Activated CD4-positive, alpha-beta T cell treated with anti-CD3 and anti-CD28 coated beads, Interleukin-2, amount 10 ng/mL, durations not matched to agents 7 days and 5 days (primary cell): ENCODE measurements around the gene HES4. TPM values are rescaled to one million over a fixed set of nuclear protein-coding genes. Genes with fewer than 3 reads are reported as not detected.
"Not testable (repeated sequence)": the region's sequence is repeated elsewhere in the genome, so short reads cannot be mapped to it uniquely, and the experiment has no call there.

Experiments used
- CTCF ChIA-PET: fragments of 350-600 bp; sonication (Branson Sonifier 250); formaldehyde crosslinking; loops from one replicate; lab custom pipeline; 2021; ENCODE audit warnings: antibody characterized with exemption; lab: Charles Lee
- POLR2A ChIA-PET: fragments of 350-600 bp; sonication (Branson Sonifier 250); formaldehyde crosslinking; loops from one replicate; lab custom pipeline; 2021; ENCODE audit warnings: antibody characterized with exemption; lab: Charles Lee
- DNase-seq: peaks from one replicate; pipeline ENCODE4 v3.0.0-alpha.2; 2020
- H3K27ac Mint-ChIP-seq: one replicate; pipeline ENCODE4 v1.8.0; 2021; ENCODE audit warnings: mild to moderate bottlenecking, moderate library complexity, mixed read lengths
- H3K27me3 Mint-ChIP-seq: one replicate; pipeline ENCODE4 v1.8.0; 2021; ENCODE audit warnings: mixed read lengths
- H3K36me3 Mint-ChIP-seq: one replicate; pipeline ENCODE4 v1.8.0; 2021; ENCODE audit warnings: low read depth, mixed read lengths
- H3K4me1 Mint-ChIP-seq: one replicate; pipeline ENCODE4 v1.8.0; 2021; ENCODE audit warnings: mixed read lengths
- H3K4me3 Mint-ChIP-seq: one replicate; pipeline ENCODE4 v1.8.0; 2021; ENCODE audit warnings: mild to moderate bottlenecking, moderate library complexity, mixed read lengths
- H3K9me3 Mint-ChIP-seq: one replicate; pipeline ENCODE4 v1.8.0; 2021; ENCODE audit warnings: mixed read lengths
- total RNA-seq, 2 experiments: library from RNA; stranded (reverse); gene quantifications; one replicate each; pipeline ENCODE4 v1.2.3, GENCODE V29; 2021

HES4 gene
- total RNA-seq, 2 experiments from 2014 or later, result 0.42 to 0.46 TPM

DNA sequence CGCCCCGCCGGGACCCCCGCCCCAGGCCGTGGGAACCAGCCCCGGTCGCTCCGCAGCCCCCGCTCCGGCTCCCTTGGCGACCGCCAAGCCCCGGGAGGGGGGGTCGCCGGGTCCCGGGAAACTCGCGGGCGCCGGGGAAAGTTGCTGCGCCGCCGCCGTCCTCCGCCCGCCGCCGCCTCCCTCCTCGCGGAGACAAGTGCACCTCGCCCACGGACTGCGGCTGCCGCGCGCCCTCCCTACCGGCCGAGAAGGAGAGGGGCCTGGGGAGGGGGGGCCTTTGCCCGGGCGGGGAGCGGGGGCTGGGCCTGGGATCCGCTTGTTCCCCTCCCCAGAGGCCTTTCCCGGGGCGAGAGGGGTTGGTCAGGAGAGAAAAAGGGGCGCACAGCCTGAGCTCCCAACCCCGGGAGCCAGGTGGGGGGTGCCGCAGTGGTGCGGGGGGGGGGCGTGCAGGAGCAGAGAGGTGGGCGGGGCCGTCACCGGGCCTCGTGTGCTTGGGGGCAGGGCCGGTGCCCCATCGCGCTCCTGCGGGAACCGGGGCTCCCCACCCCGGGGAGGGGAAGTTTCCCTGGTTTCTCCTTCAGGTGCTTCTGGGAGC, 20.6 kb upstream of the HES4 start:
- H3K4me1 Mint-ChIP-seq, result peaks cover 27% of the 10 kb centered on the region
- no peak overlapping the region for H3K4me3 Mint-ChIP-seq
- H3K27me3 Mint-ChIP-seq, result peaks cover 14% of the 10 kb centered on the region
- CTCF ChIA-PET, result no interaction called here
- POLR2A ChIA-PET, result interaction anchor here (0.6 kb wide), 1 partner anchor 28 kb away, joined by 3 read pairs; no protein-coding TSS in a partner anchor
- H3K36me3 Mint-ChIP-seq, result peaks cover 15% of the 10 kb centered on the region
- H3K27ac Mint-ChIP-seq, result no peak overlapping the region
- no peak for DNase-seq
- peaks cover 5% of the 10 kb centered on the region for H3K9me3 Mint-ChIP-seq

DNA sequence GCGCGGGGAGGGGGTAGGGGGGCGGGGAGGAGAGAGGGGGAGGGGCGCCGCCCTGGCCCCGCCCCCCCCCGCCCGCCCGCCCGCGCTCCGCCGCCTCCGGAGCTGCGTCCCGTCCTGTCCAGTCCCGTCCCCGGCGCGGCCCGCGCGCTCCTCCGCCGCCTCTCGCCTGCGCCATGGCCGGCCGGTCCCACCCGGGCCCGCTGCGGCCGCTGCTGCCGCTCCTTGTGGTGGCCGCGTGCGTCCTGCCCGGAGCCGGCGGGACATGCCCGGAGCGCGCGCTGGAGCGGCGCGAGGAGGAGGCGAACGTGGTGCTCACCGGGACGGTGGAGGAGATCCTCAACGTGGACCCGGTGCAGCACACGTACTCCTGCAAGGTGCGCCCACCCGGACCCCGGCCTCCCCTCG, 20.1 kb upstream of the HES4 start, which contains the start of gene AGRN:
TSS of gene AGRN (plus strand) at position 121 of the 405 bp plus-strand sequence. CDS start at position 174, 53 bp downstream.
- no peak for DNase-seq
- Mint-ChIP-seq H3K27ac (peak within 1 kb of the TSS; percentile 76), H3K36me3 (peaks cover 20% of the 10 kb centered on the region), H3K4me1 (peaks cover 32% of the 10 kb centered on the region), H3K27me3 (peaks cover 14% of the 10 kb centered on the region), H3K4me3 (peak within 1 kb of the TSS; percentile 71), H3K9me3 (peaks cover 5% of the 10 kb centered on the region)
- ChIA-PET POLR2A (interaction anchor here (0.6 kb wide), 1 partner anchor 28 kb away, joined by 3 read pairs; no protein-coding TSS in a partner anchor), CTCF (interaction anchor here (0.8 to 8.5 kb wide), 5 partner anchors 13 to 205 kb away, joined by 3 to 67 read pairs (median 7); partner anchors contain the start of gene HES4)

DNA sequence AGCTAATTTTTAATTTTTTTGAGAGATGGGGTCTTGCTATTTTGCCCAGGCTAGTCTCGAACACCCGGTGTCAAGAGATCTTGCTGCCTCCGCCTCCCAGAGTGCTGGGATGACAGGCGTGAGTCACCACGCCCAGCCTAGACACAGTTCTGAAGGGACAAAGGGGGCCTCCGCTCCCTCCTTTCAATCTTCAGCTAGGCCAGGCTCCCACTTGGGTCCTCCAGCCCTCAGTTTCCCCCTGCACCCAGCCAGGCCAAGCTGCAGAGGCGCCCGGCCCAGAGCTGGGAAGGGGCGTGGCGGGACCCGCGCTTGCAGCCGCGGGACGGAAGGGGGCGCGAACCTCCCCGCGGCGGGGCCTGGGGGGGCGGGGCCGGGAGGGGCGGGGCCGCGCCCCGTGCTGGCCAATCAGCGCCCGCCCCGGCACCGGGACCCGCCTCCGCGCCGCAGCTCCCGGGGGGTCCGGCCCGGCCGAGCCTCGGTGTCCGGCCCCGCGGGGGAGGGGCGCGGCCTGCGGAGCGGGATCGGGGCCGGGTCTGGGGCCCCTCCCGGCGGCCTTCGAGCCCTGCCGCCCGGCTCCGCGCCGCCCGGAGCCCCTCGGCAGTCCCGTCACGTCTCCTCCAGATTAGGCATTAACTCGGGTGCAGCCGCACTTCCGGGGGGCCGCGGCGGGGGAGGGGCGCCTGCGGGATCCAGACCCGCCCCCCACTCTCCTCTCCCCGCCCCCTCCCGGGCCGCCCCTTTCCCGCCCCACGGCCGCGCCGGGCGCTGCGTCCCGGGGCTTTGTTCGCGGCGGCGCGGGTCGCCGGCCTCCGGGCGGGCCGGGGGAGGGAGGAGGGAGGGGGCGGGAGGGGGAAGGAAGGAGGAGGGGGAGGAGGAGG, 19.5 kb upstream of the HES4 start:
- ChIA-PET CTCF (interaction anchor here (0.6 to 8.5 kb wide), 8 partner anchors 13 to 485 kb away, joined by 3 to 67 read pairs (median 4); partner anchors contain the start of gene HES4), POLR2A (no interaction called here)
- Mint-ChIP-seq H3K27ac (peak overlapping the region; percentile 76), H3K27me3 (peaks cover 14% of the 10 kb centered on the region), H3K9me3 (peaks cover 5% of the 10 kb centered on the region), H3K36me3 (peaks cover 27% of the 10 kb centered on the region), H3K4me3 (peak overlapping the region; percentile 71), H3K4me1 (peaks cover 38% of the 10 kb centered on the region)
- DNase-seq, result peak; percentile 78

DNA sequence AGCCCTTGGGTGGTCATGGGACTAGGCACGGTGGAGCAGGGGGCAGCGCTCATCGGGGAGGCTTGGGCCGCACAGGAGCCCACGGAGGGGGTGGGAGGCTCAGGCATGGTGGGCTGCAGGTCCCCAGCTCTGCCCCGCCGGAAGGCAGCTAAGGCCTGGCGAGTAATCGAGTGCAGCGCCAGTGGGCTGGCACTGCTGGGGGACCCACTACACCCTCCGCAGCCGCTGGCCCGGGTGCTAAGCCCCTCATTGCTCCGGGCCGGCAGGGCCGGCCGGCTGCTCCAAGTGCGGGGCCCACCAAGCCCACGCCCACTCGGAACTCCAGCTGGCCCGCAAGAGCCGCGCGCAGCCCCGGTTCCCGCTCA, 18.4 kb upstream of the HES4 start:
- Mint-ChIP-seq H3K36me3 (peaks cover 37% of the 10 kb centered on the region), H3K27me3 (peaks cover 14% of the 10 kb centered on the region), H3K4me1 (peaks cover 46% of the 10 kb centered on the region), H3K4me3 (peak overlapping the region; percentile 34)
- H3K27ac Mint-ChIP-seq, DNase-seq, H3K9me3 Mint-ChIP-seq, POLR2A ChIA-PET: not testable (repeated sequence)
- CTCF ChIA-PET, result interaction anchor here (1.2 to 8.5 kb wide), 3 partner anchors 16 to 46 kb away, joined by 5 to 67 read pairs (median 8); partner anchors contain the start of gene HES4

DNA sequence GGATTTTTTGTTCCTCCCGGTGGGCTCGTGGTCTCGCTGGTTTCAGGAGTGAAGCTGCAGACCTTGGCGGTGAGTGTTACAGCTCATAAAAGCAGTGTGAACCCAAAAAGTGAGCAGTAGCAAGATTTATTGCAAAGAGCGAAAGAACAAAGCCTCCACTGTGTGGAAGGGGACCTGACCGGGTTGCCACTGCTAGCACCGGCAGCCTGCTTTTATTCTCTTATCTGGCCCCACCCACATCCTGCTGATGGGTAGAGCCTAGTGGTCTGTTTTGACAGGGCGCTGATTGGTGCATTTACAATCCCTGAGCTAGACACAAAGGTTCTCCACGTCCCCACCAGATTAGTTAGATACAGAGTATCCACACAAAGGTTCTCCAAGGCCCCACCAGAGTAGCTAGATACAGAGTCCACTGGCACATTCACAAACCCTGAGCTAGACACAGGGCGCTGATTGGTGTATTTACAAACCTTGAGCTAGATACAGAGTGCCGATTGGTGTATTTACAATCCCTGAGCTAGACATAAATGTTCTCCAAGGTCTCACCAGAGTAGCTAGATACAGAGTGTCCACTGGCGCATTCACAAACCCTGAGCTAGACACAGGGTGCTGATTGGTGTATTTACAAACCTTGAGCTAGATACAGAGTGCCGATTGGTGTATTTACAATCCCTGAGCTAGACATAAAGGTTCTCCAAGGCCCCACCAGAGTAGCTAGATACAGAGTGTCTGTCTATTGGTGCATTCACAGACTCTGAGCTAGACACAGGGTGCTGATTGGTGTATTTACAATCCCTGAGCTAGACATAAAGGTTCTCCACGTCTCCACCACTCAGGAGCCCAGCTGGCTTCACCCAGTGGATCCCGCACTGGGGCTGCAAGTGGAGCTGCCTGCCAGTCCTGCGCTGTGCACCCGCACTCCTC, 17.8 kb upstream of the HES4 start:
- H3K9me3 Mint-ChIP-seq, DNase-seq, POLR2A ChIA-PET: not testable (repeated sequence)
- CTCF ChIA-PET, result interaction anchor here (2.6 to 8.5 kb wide), 2 partner anchors 15 to 46 kb away, joined by 7 to 67 read pairs; partner anchors contain the start of gene HES4
- peaks cover 12% of the 10 kb centered on the region for H3K27me3 Mint-ChIP-seq
- H3K27ac Mint-ChIP-seq, result peak overlapping the region; percentile 78
- peak overlapping the region; percentile 34 for H3K4me3 Mint-ChIP-seq
- H3K4me1 Mint-ChIP-seq, result peaks cover 46% of the 10 kb centered on the region
- H3K36me3 Mint-ChIP-seq, result peaks cover 40% of the 10 kb centered on the region

DNA sequence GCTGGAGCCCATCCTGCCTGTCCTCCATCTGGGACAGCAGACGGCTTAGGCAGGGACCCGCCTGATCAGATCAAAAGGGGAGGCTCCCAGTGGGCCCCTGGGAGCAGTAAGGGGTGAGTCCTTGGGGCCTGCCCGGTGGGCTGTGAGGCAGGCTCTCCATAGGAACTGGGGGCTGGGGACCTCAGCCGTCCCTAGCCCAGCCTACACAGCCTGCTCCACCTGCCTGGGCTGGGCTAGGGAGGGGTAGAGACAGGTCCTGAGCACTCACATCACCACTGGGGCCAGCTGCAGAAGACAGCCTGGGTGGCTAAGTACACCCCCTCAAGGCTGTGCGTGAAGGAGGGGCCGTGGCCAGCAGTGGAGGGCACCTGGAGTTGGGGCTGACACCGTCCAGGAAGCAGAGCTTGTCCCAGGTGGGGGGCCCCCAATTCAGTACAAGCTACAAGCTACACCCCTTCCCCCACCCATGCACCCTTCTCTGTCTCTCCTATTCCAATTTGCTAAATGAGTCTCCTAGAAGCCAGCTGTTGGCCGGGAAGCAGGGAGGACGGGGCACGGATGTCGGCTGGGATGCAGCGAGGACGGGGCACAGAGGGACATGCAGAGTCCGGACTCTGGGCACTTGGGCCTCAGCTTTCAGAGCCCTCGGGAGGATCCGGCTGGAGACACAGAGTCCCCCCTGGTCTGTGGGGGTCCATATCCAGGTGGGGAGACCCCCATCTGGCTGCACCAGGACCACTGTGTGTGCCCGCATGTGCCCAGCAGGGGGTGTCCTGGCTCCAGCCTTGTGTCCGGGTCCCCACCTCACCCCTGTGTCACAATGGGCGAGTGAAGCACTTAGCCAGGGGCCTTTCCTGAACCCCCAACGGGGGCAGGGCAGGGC, 15.1 kb upstream of the HES4 start:
- Mint-ChIP-seq H3K4me3 (peak overlapping the region; percentile 94), H3K36me3 (peaks cover 40% of the 10 kb centered on the region), H3K27ac (peak overlapping the region; percentile 94), H3K9me3 (peaks cover 5% of the 10 kb centered on the region), H3K4me1 (peaks cover 46% of the 10 kb centered on the region), H3K27me3 (no peaks in the 10 kb centered on the region)
- DNase-seq, result no peak
- POLR2A ChIA-PET, result no interaction called here
- CTCF ChIA-PET, result interaction anchor here (0.9 to 8.5 kb wide), 4 partner anchors 12 to 49 kb away, joined by 3 to 67 read pairs (median 6); partner anchors contain the start of gene HES4

DNA sequence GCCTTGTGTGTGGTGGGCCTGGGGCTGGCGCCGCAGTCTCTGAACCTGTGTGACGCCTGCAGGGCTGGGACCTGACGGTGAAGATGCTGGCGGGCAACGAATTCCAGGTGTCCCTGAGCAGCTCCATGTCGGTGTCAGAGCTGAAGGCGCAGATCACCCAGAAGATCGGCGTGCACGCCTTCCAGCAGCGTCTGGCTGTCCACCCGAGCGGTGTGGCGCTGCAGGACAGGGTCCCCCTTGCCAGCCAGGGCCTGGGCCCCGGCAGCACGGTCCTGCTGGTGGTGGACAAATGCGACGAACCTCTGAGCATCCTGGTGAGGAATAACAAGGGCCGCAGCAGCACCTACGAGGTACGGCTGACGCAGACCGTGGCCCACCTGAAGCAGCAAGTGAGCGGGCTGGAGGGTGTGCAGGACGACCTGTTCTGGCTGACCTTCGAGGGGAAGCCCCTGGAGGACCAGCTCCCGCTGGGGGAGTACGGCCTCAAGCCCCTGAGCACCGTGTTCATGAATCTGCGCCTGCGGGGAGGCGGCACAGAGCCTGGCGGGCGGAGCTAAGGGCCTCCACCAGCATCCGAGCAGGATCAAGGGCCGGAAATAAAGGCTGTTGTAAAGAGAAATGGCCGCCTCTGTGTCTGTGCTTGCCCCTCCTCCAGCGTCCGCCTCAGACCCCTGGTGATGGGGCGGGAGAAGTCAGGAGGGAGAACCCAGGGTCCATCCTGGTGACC, 14.2 kb upstream of the HES4 start:
- Mint-ChIP-seq H3K4me1 (peaks cover 47% of the 10 kb centered on the region), H3K9me3 (peaks cover 5% of the 10 kb centered on the region), H3K36me3 (peaks cover 40% of the 10 kb centered on the region), H3K4me3 (peak overlapping the region; percentile 94), H3K27ac (peak overlapping the region; percentile 94), H3K27me3 (peaks cover under 1% of the 10 kb centered on the region)
- POLR2A ChIA-PET, result no interaction called here
- CTCF ChIA-PET, result interaction anchor here (0.9 to 8.5 kb wide), 11 partner anchors 11 to 357 kb away, joined by 3 to 67 read pairs (median 3); partner anchors contain the start of gene HES4
- DNase-seq, result no peak

DNA sequence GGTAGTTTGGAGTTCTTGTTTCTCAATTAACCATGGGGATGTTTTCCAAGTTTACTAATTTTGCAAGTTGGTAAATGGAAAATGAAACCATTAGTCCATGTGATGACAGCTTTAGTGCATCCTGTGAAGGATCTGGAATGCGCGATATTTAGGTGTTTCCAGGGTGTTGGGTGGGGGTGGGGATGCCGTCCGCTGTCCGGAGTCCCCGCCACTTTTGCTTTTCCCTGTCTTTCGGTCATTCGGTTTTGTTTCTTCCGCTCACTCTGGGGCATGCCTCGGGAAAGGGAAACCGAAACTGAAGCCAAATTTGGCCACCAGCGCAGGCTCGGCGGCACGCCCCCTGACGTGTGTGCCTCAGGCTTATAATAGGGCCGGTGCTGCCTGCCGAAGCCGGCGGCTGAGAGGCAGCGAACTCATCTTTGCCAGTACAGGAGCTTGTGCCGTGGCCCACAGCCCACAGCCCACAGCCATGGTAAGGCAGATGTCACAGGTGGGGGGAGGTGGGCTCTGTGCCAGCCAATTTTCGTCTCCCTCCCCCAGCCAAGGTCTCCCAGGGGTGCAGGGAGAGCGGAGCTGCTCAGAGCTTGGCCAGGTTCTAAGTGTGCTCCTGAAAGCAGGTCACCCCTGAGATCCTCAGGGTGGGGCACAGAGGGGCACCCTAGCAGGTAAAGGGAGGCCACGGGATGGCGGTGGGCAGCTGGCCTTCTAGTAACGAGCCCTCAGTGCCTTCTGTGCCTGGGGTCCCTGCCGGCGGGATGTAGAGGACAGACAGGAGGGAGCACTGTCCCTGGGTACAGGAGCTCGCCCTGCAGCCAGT, 13.4 kb upstream of the HES4 start, which contains the start of gene ISG15:
TSS of gene ISG15 (plus strand) at position 393 of the 817 bp plus-strand sequence. CDS start at position 470, 77 bp downstream.
- CTCF ChIA-PET, result interaction anchor here (1.0 to 8.5 kb wide), 9 partner anchors 11 to 358 kb away, joined by 3 to 67 read pairs (median 3); partner anchors contain the start of gene HES4
- DNase-seq, result peak; percentile 93
- Mint-ChIP-seq H3K9me3 (peaks cover 5% of the 10 kb centered on the region), H3K27ac (peak within 1 kb of the TSS; percentile 94), H3K27me3 (peaks cover 2% of the 10 kb centered on the region), H3K36me3 (peaks cover 40% of the 10 kb centered on the region), H3K4me3 (peak within 1 kb of the TSS; percentile 94), H3K4me1 (peaks cover 45% of the 10 kb centered on the region)
- POLR2A ChIA-PET, result no interaction called here

DNA sequence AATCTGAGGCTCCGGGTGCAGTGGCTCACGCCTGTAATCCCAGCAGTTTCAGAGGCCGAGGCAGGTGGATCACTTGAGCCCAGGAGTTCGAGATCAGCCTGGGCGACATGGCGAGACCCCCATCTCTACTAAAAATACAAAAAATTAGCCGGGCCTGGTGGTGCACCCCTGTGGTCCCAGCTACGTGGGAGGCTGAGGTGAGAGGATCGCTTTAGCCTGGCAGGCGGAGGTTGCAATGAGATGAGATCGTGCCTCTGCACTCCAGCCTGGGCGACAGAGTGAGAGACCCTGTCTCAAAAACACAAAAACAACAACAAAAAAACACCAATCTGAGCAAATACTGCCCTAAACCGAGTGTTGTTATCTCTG, 12.8 kb upstream of the HES4 start:
- DNase-seq, POLR2A ChIA-PET, H3K9me3 Mint-ChIP-seq, H3K27me3 Mint-ChIP-seq: not testable (repeated sequence)
- peaks cover 39% of the 10 kb centered on the region for H3K36me3 Mint-ChIP-seq
- CTCF ChIA-PET, result interaction anchor here (1.0 to 8.5 kb wide), 6 partner anchors 10 to 51 kb away, joined by 3 to 67 read pairs (median 3); partner anchors contain the start of gene HES4
- peaks cover 46% of the 10 kb centered on the region for H3K4me1 Mint-ChIP-seq
- peak overlapping the region; percentile 94 for H3K27ac Mint-ChIP-seq
- peak overlapping the region; percentile 94 for H3K4me3 Mint-ChIP-seq

DNA sequence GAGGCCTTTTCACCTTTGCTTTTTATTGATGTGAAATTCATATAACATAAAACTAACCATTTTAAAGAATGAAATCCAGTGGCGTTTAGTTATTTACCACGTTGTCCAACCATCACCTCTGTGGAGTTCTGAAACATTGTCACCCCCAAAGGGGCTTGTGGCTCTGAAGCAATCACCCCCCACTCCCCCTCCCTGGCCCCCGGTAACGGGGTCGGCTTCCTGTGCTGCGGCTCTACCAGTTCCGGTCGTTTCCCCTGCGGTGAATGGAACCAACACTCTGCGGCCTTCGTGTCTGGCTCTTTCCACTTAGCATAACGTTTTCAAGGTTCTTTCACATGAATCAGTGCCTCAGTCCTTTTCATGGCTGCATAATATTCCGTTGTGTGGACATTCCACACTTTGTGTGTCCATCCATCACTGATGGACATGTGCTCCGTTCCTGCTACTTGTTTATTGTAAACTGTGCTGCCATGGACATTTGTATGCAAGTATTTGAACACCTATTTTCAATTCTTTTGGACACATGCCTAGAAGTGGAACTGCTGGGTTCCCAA, 11.6 kb upstream of the HES4 start:
- Mint-ChIP-seq H3K36me3 (peaks cover 28% of the 10 kb centered on the region), H3K27ac (peak overlapping the region; percentile 25), H3K27me3 (peaks cover 10% of the 10 kb centered on the region), H3K9me3 (no peaks in the 10 kb centered on the region), H3K4me3 (no peak overlapping the region), H3K4me1 (peaks cover 38% of the 10 kb centered on the region)
- no peak for DNase-seq
- ChIA-PET POLR2A (no interaction called here), CTCF (interaction anchor here (8.5 kb wide), 1 partner anchor 9 kb away, joined by 67 read pairs; the partner anchor contains the start of gene HES4)
